Measurements from ENCODE around the gene SLC10A7. TPM values are rescaled to one million over a fixed set of nuclear protein-coding genes. Genes with fewer than 3 reads are reported as not detected.

SLC10A7 gene
- total and polyA plus RNA-seq, 10 of the 15 experiments (the other 5 are each of a cell fraction or from before 2014, with no cell fraction given) = 4.6 to 23.7 (median 15.6) TPM

DNA sequence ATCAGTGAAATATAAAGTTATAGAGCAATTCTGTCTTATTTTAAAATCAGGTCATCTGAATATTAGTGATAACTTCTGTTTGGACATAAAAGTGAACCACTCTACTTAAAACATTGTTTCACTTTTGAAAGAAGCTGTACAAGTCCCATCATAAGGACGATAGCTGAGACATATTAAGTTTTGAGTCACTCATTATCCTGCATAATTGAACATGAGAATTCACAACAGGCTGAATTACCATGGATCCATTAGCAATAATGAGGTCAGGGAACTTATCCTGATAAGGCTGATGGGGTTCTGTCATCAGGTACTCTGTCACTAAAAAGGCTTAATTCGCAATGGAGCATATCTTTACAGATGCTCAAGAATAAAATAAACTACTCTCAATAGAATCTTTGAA, 227.0 kb downstream of the SLC10A7 start:
- CTCF ChIA-PET = no interaction called here
- H3K27me3 ChIP-seq (replicated peaks in 1 of 2; ENCODE audit: control insufficient read depth in 2 of 2, insufficient read depth in 2 of 2, low read length in 1 of 2) = no peaks in the 10 kb centered on the region
- no peaks in the 10 kb centered on the region for H4K20me1 ChIP-seq (ENCODE audit: control insufficient read depth, insufficient read depth)
- H3K4me3 ChIP-seq = no peak overlapping the region
- H3K4me2 ChIP-seq (ENCODE audit: control insufficient read depth, insufficient read depth) = no peak overlapping the region
- no peaks in the 10 kb centered on the region for H3K79me2 ChIP-seq (ENCODE audit: control insufficient read depth, insufficient read depth, low read length)
- TF ChIP-seq POLR2AphosphoS2 (IDR thresholded peaks at IDR 0.05; ENCODE audit: low read depth, low read length) (no peak), PAX8 (IDR thresholded peaks at IDR 0.05) (no peak), SMARCA5 (IDR thresholded peaks at IDR 0.05) (no peak), EZH2 (IDR thresholded peaks at IDR 0.05; ENCODE audit: borderline replicate concordance, control insufficient read depth, low read depth, low read length) (no peak), POU2F2 (IDR thresholded peaks at IDR 0.05; ENCODE audit: borderline replicate concordance, low read depth, low read length) (no peak), NBN (IDR thresholded peaks at IDR 0.05) (no peak), CEBPB (IDR thresholded peaks at IDR 0.05; ENCODE audit: borderline replicate concordance in 1 of 2, low read depth in 2 of 2, low read length in 2 of 2) (no peak), SMAD5 (IDR thresholded peaks at IDR 0.05; ENCODE audit: low read depth) (no peak), KLF5 (IDR thresholded peaks at IDR 0.05; ENCODE audit: partially characterized antibody) (no peak)
- TF ChIP-seq, protein P1, sequence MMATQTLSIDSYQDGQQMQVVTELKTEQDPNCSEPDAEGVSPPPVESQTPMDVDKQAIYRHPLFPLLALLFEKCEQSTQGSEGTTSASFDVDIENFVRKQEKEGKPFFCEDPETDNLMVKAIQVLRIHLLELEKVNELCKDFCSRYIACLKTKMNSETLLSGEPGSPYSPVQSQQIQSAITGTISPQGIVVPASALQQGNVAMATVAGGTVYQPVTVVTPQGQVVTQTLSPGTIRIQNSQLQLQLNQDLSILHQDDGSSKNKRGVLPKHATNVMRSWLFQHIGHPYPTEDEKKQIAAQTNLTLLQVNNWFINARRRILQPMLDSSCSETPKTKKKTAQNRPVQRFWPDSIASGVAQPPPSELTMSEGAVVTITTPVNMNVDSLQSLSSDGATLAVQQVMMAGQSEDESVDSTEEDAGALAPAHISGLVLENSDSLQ (IDR thresholded peaks at IDR 0.05) = no peak
- SMC1A ChIA-PET (ENCODE audit: uncharacterized antibody, unreplicated experiment) = interaction anchor here (1.5 kb wide), 1 partner anchor 20 kb away, joined by 5 read pairs; no protein-coding TSS in a partner anchor
- no peak for ATAC-seq
- RAD21 ChIA-PET (ENCODE audit: unreplicated experiment) = no interaction called here
- no peak for DNase-seq (ENCODE audit: low read depth, low spot score)
- 100% methylated on average over 2 of the region's 2 CpGs for WGBS (ENCODE audit: insufficient coverage, insufficient replicate concordance, low lambda C conversion rate, missing lambda C conversion rate)
- BruUV-seq (replicated peaks) = no TSS peak
- no peak overlapping the region for H2AFZ ChIP-seq (ENCODE audit: control insufficient read depth, low read depth, low read length)
- POLR2A ChIA-PET = no interaction called here
- intact Hi-C loops (cut with micrococcal nuclease; ENCODE audit: unreplicated experiment) (no loop called here), in situ Hi-C loops (cut with MboI) (no loop called here)
- no peaks in the 10 kb centered on the region for H3K4me1 ChIP-seq (ENCODE audit: control insufficient read depth, insufficient read depth, low read length)
- peaks cover 0 to 6% of the 10 kb centered on the region in 2 experiments; a peak in 2 of 4 replicates for H3K36me3 ChIP-seq (ENCODE audit: control insufficient read depth in 2 of 2, insufficient read depth in 2 of 2, low read length in 1 of 2)
- no peak overlapping the region for H3K9ac ChIP-seq (ENCODE audit: control insufficient read depth, insufficient read depth, low read length)
- no peak for FAIRE-seq
- peaks cover 4% of the 10 kb centered on the region; the same call in 2 of the 3 replicates for H3K9me3 ChIP-seq (replicated peaks; ENCODE audit: control insufficient read depth, insufficient read depth, low read length)
- H3K27ac ChIP-seq (ENCODE audit: control insufficient read depth, insufficient read depth) = no peak overlapping the region
